GM23338 (cell line): ENCODE data around the gene MYO5B. TPM values are rescaled to one million over a fixed set of nuclear protein-coding genes. Genes with fewer than 3 reads are reported as not detected.

Source experiments
- ATAC-seq: fragments of 200-7000 bp; cut with Tn5 transposase; 3 replicates; pipeline ENCODE4 v1.9.1; 2020
- DNase-seq: peaks from one replicate; pipeline ENCODE4 v3.0.0-alpha.2; 2015; ENCODE audit warnings: low spot score
- H2AFZ ChIP-seq: fragments of 200-600 bp; sonication (generic); 2 replicates; pipeline ENCODE4 v1.8.0; 2016; ENCODE audit warnings: antibody characterized with exemption, mild to moderate bottlenecking, moderate library complexity
- H3F3A ChIP-seq: fragments of 200-600 bp; sonication (generic); replicated peaks from 2 replicates; pipeline ENCODE4 v1.8.0; 2017; ENCODE audit warnings: antibody characterized with exemption, mixed run types, low read depth
- H3K27ac ChIP-seq: fragments of 200-600 bp; sonication (generic); 2 replicates; pipeline ENCODE4 v1.6.1; 2016; ENCODE audit warnings: low read depth
- H3K27me3 ChIP-seq: fragments of 200-600 bp; sonication (generic); 2 replicates; pipeline ENCODE4 v1.8.0; 2016; ENCODE audit warnings: mild to moderate bottlenecking, mixed run types, moderate library complexity; ENCODE audit not compliant: insufficient read depth
- H3K36me3 ChIP-seq: fragments of 200-600 bp; sonication (generic); 2 replicates; pipeline ENCODE4 v1.8.0; 2016; ENCODE audit warnings: mild to moderate bottlenecking; ENCODE audit not compliant: insufficient read depth
- H3K4me1 ChIP-seq: fragments of 200-600 bp; sonication (generic); 2 replicates; pipeline ENCODE4 v1.8.0; 2016; ENCODE audit warnings: mild to moderate bottlenecking, moderate library complexity; ENCODE audit not compliant: insufficient read depth
- H3K4me2 ChIP-seq: fragments of 200-600 bp; sonication (generic); 2 replicates; pipeline ENCODE4 v1.7.1; 2017; ENCODE audit warnings: mixed run types
- H3K4me3 ChIP-seq: fragments of 200-600 bp; sonication (generic); 2 replicates; pipeline ENCODE4 v1.6.1; 2016; ENCODE audit warnings: mixed run types
- H3K79me2 ChIP-seq: fragments of 200-600 bp; sonication (generic); replicated peaks from 2 replicates; pipeline ENCODE4 v1.8.0; 2017; ENCODE audit warnings: mild to moderate bottlenecking; ENCODE audit not compliant: insufficient read depth
- H3K9me2 ChIP-seq: fragments of 200-600 bp; sonication (generic); 2 replicates; pipeline ENCODE4 v1.8.0; 2017; ENCODE audit not compliant: insufficient read depth
- H4K20me1 ChIP-seq: fragments of 200-600 bp; sonication (generic); replicated peaks from 2 replicates; pipeline ENCODE4 v1.8.0; 2017; ENCODE audit warnings: mild to moderate bottlenecking; ENCODE audit not compliant: insufficient read depth
- H3K27ac Mint-ChIP-seq: 2 replicates; pipeline ENCODE4 v1.8.0; 2020; ENCODE audit warnings: inconsistent platforms, mild to moderate bottlenecking, moderate library complexity, mixed read lengths
- H3K27me3 Mint-ChIP-seq: 3 replicates; pipeline ENCODE4 v1.8.0; 2022; ENCODE audit warnings: low read depth, mild to moderate bottlenecking, moderate library complexity, mixed read lengths, inconsistent platforms; ENCODE audit not compliant: insufficient read depth, poor library complexity
- H3K36me3 Mint-ChIP-seq: 3 replicates; pipeline ENCODE4 v1.8.0; 2021; ENCODE audit warnings: low read depth, mild to moderate bottlenecking, inconsistent platforms, moderate library complexity, mixed read lengths
- H3K4me1 Mint-ChIP-seq: 3 replicates; pipeline ENCODE4 v1.8.0; 2020; ENCODE audit warnings: mild to moderate bottlenecking, inconsistent platforms, mixed read lengths
- H3K4me3 Mint-ChIP-seq: 3 replicates; pipeline ENCODE4 v1.8.0; 2021; ENCODE audit warnings: moderate library complexity, mild to moderate bottlenecking, inconsistent platforms, mixed read lengths
- H3K9me3 Mint-ChIP-seq: 3 replicates; pipeline ENCODE4 v1.8.0; 2020; ENCODE audit warnings: moderate library complexity, mild to moderate bottlenecking, inconsistent platforms, mixed read lengths
- CREB1 ChIP-seq: fragments of 250-450 bp; sonication (Bioruptor Pico); IDR thresholded peaks from 2 replicates; pipeline ENCODE4 v1.5.0; 2020; ENCODE audit warnings: low read depth, mild to moderate bottlenecking, moderate library complexity
- EZH2 ChIP-seq: fragments of 200-600 bp; sonication (generic); IDR thresholded peaks from one replicate; pipeline ENCODE4 v1.8.0; 2017; ENCODE audit warnings: antibody characterized with exemption, mild to moderate bottlenecking, low read depth; ENCODE audit not compliant: unreplicated experiment
- EZH2phosphoT487 ChIP-seq: fragments of 200-600 bp; sonication (generic); IDR thresholded peaks from one replicate; pipeline ENCODE4 v1.8.1; 2018; ENCODE audit warnings: antibody characterized with exemption; ENCODE audit not compliant: unreplicated experiment
- JUNB ChIP-seq: IDR thresholded peaks from one replicate; pipeline ENCODE4 v1.6.1; 2016; ENCODE audit warnings: antibody characterized with exemption; ENCODE audit not compliant: unreplicated experiment
- NANOG ChIP-seq: IDR thresholded peaks from 2 replicates; pipeline ENCODE4 v1.6.1; 2016; ENCODE audit warnings: antibody characterized with exemption, borderline replicate concordance
- POLR2AphosphoS5 ChIP-seq: IDR thresholded peaks from 2 replicates; pipeline ENCODE4 v1.6.1; 2016; ENCODE audit warnings: antibody characterized with exemption, low read depth
- STAT1 ChIP-seq: IDR thresholded peaks from one replicate; pipeline ENCODE4 v1.6.1; 2016; ENCODE audit warnings: antibody characterized with exemption; ENCODE audit not compliant: unreplicated experiment
- ZNF114 ChIP-seq: fragments of 250-450 bp; sonication (Bioruptor Pico); IDR thresholded peaks from 2 replicates; pipeline ENCODE4 v1.5.0; 2020; ENCODE audit warnings: mild to moderate bottlenecking, moderate library complexity
- ZNF331 ChIP-seq: fragments of 250-450 bp; sonication (Bioruptor Pico); IDR thresholded peaks from 2 replicates; pipeline ENCODE4 v1.5.0; 2020; ENCODE audit warnings: low read depth, mild to moderate bottlenecking, moderate library complexity
- ZNF462 ChIP-seq: fragments of 250-450 bp; sonication (Bioruptor Pico); IDR thresholded peaks from 2 replicates; pipeline ENCODE4 v1.5.0; 2020; ENCODE audit warnings: mild to moderate bottlenecking, moderate library complexity
- polyA plus RNA-seq: library from polyadenylated mRNA; unstranded; fragments of >200 nt; fragmentation: Nextera tagmentation; extraction: Ambion mirVana; gene quantifications from 2 replicates; pipeline ENCODE4 v1.2.1, GENCODE V29; 2016
- total RNA-seq: library from RNA; depleted of rRNA; stranded (reverse); fragments of >200 nt; shearing (Covaris generic); gene quantifications from 2 replicates; pipeline ENCODE4 v1.2.3, GENCODE V29; 2014
- TF ChIP-seq, protein P1 (sequence below), 2 experiments: fragments of 200-600 bp in 1 of 2; sonication (generic) in 1 of 2; conservative IDR thresholded peaks; 2 replicates each; pipeline versions ENCODE4 v1.5.1 to v1.6.1; 2016 to 2017; ENCODE audit warnings: antibody characterized with exemption in 2 of 2, low read depth in 2 of 2, mild to moderate bottlenecking in 2 of 2, moderate library complexity in 1 of 2
- TF ChIP-seq, protein P2 (sequence below): IDR thresholded peaks from one replicate; pipeline ENCODE4 v1.6.1; 2018; ENCODE audit warnings: antibody characterized with exemption; ENCODE audit not compliant: unreplicated experiment
- TF ChIP-seq, protein P3 (sequence below): IDR thresholded peaks from 2 replicates; pipeline ENCODE4 v1.6.1; 2016; ENCODE audit warnings: antibody characterized with exemption

Gene MYO5B
- total and polyA plus RNA-seq, 2 experiments from 2014 or later = 3.2 to 19.1 TPM

DNA sequence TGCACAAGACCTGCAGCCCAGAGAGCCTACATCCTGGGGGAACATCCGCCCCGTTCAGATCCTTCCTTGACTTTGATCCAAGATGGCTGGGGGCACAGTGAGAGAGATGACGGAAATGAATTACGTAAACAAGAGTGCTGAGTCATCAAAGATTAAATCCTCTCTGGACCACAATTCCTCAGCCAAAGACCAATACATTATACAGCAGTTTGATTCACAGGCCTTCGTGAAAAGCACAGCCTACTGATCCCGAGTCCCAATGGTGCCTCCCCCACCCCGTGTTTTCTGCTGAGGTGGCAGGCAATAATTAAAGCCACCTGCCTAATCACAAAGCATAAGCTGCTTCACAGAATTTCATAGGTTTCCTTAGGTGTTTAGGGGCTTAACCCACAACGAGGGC lies 43.0 kb downstream of the MYO5B start:
- Histone ChIP-seq H3K4me3 (no peak overlapping the region), H3K9me2 (no peaks in the 10 kb centered on the region), H3K27me3 (no peaks in the 10 kb centered on the region), H3K4me1 (no peaks in the 10 kb centered on the region), H3K4me2 (no peak overlapping the region), H3K36me3 (no peaks in the 10 kb centered on the region), H3K27ac (no peak overlapping the region), H4K20me1 (no peaks in the 10 kb centered on the region), H3F3A (no peaks in the 10 kb centered on the region), H2AFZ (no peak overlapping the region), H3K79me2 (no peaks in the 10 kb centered on the region)
- DNase-seq (no peak), ATAC-seq (no peak)
- peaks cover 4% of the 10 kb centered on the region; the same call in 1 of the 3 replicates for H3K4me1 Mint-ChIP-seq
- H3K27ac Mint-ChIP-seq = no peak overlapping the region
- peaks cover 5% of the 10 kb centered on the region; the same call in 2 of the 3 replicates for H3K9me3 Mint-ChIP-seq
- no peaks in the 10 kb centered on the region for H3K36me3 Mint-ChIP-seq
- no peak overlapping the region for H3K4me3 Mint-ChIP-seq
- no peak for TF ChIP-seq NANOG
- TF ChIP-seq, protein P1, sequence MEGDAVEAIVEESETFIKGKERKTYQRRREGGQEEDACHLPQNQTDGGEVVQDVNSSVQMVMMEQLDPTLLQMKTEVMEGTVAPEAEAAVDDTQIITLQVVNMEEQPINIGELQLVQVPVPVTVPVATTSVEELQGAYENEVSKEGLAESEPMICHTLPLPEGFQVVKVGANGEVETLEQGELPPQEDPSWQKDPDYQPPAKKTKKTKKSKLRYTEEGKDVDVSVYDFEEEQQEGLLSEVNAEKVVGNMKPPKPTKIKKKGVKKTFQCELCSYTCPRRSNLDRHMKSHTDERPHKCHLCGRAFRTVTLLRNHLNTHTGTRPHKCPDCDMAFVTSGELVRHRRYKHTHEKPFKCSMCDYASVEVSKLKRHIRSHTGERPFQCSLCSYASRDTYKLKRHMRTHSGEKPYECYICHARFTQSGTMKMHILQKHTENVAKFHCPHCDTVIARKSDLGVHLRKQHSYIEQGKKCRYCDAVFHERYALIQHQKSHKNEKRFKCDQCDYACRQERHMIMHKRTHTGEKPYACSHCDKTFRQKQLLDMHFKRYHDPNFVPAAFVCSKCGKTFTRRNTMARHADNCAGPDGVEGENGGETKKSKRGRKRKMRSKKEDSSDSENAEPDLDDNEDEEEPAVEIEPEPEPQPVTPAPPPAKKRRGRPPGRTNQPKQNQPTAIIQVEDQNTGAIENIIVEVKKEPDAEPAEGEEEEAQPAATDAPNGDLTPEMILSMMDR (conservative IDR thresholded peaks at IDR 0.05; ENCODE audit: low read depth in 2 of 2) = no peak
- TF ChIP-seq, protein P2, sequence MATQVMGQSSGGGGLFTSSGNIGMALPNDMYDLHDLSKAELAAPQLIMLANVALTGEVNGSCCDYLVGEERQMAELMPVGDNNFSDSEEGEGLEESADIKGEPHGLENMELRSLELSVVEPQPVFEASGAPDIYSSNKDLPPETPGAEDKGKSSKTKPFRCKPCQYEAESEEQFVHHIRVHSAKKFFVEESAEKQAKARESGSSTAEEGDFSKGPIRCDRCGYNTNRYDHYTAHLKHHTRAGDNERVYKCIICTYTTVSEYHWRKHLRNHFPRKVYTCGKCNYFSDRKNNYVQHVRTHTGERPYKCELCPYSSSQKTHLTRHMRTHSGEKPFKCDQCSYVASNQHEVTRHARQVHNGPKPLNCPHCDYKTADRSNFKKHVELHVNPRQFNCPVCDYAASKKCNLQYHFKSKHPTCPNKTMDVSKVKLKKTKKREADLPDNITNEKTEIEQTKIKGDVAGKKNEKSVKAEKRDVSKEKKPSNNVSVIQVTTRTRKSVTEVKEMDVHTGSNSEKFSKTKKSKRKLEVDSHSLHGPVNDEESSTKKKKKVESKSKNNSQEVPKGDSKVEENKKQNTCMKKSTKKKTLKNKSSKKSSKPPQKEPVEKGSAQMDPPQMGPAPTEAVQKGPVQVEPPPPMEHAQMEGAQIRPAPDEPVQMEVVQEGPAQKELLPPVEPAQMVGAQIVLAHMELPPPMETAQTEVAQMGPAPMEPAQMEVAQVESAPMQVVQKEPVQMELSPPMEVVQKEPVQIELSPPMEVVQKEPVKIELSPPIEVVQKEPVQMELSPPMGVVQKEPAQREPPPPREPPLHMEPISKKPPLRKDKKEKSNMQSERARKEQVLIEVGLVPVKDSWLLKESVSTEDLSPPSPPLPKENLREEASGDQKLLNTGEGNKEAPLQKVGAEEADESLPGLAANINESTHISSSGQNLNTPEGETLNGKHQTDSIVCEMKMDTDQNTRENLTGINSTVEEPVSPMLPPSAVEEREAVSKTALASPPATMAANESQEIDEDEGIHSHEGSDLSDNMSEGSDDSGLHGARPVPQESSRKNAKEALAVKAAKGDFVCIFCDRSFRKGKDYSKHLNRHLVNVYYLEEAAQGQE = no peak
- no peak for TF ChIP-seq STAT1
- no peak for TF ChIP-seq CREB1 (CRISPR knock-in tag)
- TF ChIP-seq POLR2AphosphoS5 = no peak
- TF ChIP-seq ZNF331 = no peak
- TF ChIP-seq, protein P3, sequence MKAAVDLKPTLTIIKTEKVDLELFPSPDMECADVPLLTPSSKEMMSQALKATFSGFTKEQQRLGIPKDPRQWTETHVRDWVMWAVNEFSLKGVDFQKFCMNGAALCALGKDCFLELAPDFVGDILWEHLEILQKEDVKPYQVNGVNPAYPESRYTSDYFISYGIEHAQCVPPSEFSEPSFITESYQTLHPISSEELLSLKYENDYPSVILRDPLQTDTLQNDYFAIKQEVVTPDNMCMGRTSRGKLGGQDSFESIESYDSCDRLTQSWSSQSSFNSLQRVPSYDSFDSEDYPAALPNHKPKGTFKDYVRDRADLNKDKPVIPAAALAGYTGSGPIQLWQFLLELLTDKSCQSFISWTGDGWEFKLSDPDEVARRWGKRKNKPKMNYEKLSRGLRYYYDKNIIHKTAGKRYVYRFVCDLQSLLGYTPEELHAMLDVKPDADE = no peak
- TF ChIP-seq ZNF114 (CRISPR knock-in tag) = no peak
- TF ChIP-seq EZH2 = no peak
- no peak for TF ChIP-seq EZH2phosphoT487
- no peak for TF ChIP-seq JUNB
- no peak for TF ChIP-seq ZNF462 (CRISPR knock-in tag)
- no peaks in the 10 kb centered on the region for H3K27me3 Mint-ChIP-seq
